H1 (cell line): ENCODE results near the gene MAP3K14. TPM values are rescaled to one million over a fixed set of nuclear protein-coding genes. Genes with fewer than 3 reads are reported as not detected.
A peak's percentile ranks its signal among the peaks of the same experiment; 100 is the strongest.

Source experiments
- CTCF ChIA-PET: fragments of 300-600 bp; sonication (Branson Sonifier 250); formaldehyde crosslinking; loops from one replicate; lab custom pipeline; 2021; ENCODE audit not compliant: partially characterized antibody; lab: Charles Lee
- POLR2A ChIA-PET: fragments of 300-600 bp; sonication (Branson Sonifier 250); formaldehyde crosslinking; loops from one replicate; lab custom pipeline; 2021; ENCODE audit warnings: inconsistent platforms; ENCODE audit not compliant: partially characterized antibody; lab: Charles Lee
- DNase-seq, 2 experiments: peaks; one replicate each; pipeline versions ENCODE4 v3.0.0 to v3.0.0-alpha.2; 2010 to 2022; ENCODE audit warnings: low spot score in 2 of 2, low read depth in 1 of 2, mixed read lengths in 1 of 2
- FAIRE-seq: peaks from 2 replicates; lab custom pipeline; 2011; peaks lifted over from hg19 to GRCh38; lab: Jason Lieb, UNC
- H2AFZ ChIP-seq: 2 replicates; pipeline ENCODE4 v1.8.1; 2012; ENCODE audit warnings: low read length, inconsistent platforms
- H2AK5ac ChIP-seq: 2 replicates; pipeline ENCODE4 v1.6.1; 2013; ENCODE audit warnings: low read depth, low read length
- H2BK120ac ChIP-seq: replicated peaks from 2 replicates; pipeline ENCODE3; 2013; ENCODE audit warnings: low read depth, low read length, inconsistent platforms
- H2BK12ac ChIP-seq: 2 replicates; pipeline ENCODE4 v1.6.1; 2013; ENCODE audit warnings: low read depth, low read length
- H2BK15ac ChIP-seq: 2 replicates; pipeline ENCODE4 v1.6.1; 2013; ENCODE audit warnings: low read length
- H2BK20ac ChIP-seq: 2 replicates; pipeline ENCODE4 v1.6.1; 2013; ENCODE audit warnings: low read length
- H2BK5ac ChIP-seq: 2 replicates; pipeline ENCODE4 v1.6.1; 2013; ENCODE audit warnings: low read depth, low read length
- H3K14ac ChIP-seq: 2 replicates; pipeline ENCODE4 v1.6.1; 2013; ENCODE audit warnings: inconsistent platforms; ENCODE audit not compliant: insufficient read length
- H3K18ac ChIP-seq: 2 replicates; pipeline ENCODE4 v1.6.1; 2013; ENCODE audit warnings: low read length; ENCODE audit errors: extremely low read depth
- H3K23ac ChIP-seq: 2 replicates; pipeline ENCODE4 v1.6.1; 2013; ENCODE audit warnings: inconsistent platforms; ENCODE audit not compliant: insufficient read length
- H3K23me2 ChIP-seq: 2 replicates; pipeline ENCODE4 v1.6.1; 2013; ENCODE audit warnings: low read depth, low read length
- H3K27ac ChIP-seq: 2 replicates; pipeline ENCODE4 v1.6.1; 2011; ENCODE audit warnings: low read depth, low read length, inconsistent platforms
- H3K27me3 ChIP-seq, 4 experiments: replicated peaks in 1 of 4; 1 replicate in 1 of 4; 2 replicates in 3 of 4; pipeline versions ENCODE4 v1.6.1 to v1.8.1; 2011 to 2013; ENCODE audit warnings: low read length in 3 of 4, mild to moderate bottlenecking in 3 of 4, inconsistent platforms in 2 of 4, mixed read lengths in 2 of 4, moderate library complexity in 1 of 4; ENCODE audit not compliant: control insufficient read depth in 3 of 4, insufficient read depth in 3 of 4; ENCODE audit errors: extremely low read depth in 1 of 4
- H3K36me3 ChIP-seq, 4 experiments: 2 replicates each; pipeline versions ENCODE4 v1.6.1 to v1.8.1; 2011 to 2013; ENCODE audit warnings: mild to moderate bottlenecking in 4 of 4, low read length in 3 of 4, moderate library complexity in 2 of 4, control low read depth in 1 of 4, inconsistent platforms in 1 of 4; ENCODE audit not compliant: insufficient read depth in 4 of 4, control insufficient read depth in 2 of 4
- H3K4ac ChIP-seq: replicated peaks from 2 replicates; pipeline ENCODE3; 2013; ENCODE audit warnings: low read length, low read depth, mixed read lengths, inconsistent platforms; ENCODE audit not compliant: insufficient read length
- H3K4me1 ChIP-seq, 4 experiments: replicated peaks in 1 of 4; 1 replicate in 1 of 4; 2 replicates in 3 of 4; pipeline versions ENCODE4 v1.6.1 to v1.8.1; 2011 to 2013; ENCODE audit warnings: low read length in 3 of 4, inconsistent platforms in 2 of 4, mixed read lengths in 1 of 4; ENCODE audit not compliant: insufficient read depth in 4 of 4, control insufficient read depth in 3 of 4
- H3K4me2 ChIP-seq, 2 experiments: 2 replicates each; pipeline versions ENCODE4 v1.6.1 to v1.8.1; 2011 to 2013; ENCODE audit warnings: low read depth in 2 of 2, low read length in 2 of 2, control low read depth in 1 of 2, inconsistent platforms in 1 of 2, mild to moderate bottlenecking in 1 of 2; ENCODE audit not compliant: insufficient read depth in 1 of 2
- H3K4me3 ChIP-seq, 4 experiments: fragments of 200-600, 300-600 bp in 1 of 4; sonication (generic), shearing (Covaris generic), sonication (Bioruptor Twin) in 1 of 4; 2 replicates each; pipeline versions ENCODE4 v1.5.1 to v1.8.1; 2011 to 2016; ENCODE audit warnings: low read length in 4 of 4, low read depth in 3 of 4, control low read depth in 2 of 4, inconsistent platforms in 2 of 4, mild to moderate bottlenecking in 2 of 4, mixed read lengths in 1 of 4, moderate library complexity in 1 of 4; ENCODE audit not compliant: insufficient read depth in 2 of 4; ENCODE audit errors: extremely low read depth in 1 of 4
- H3K56ac ChIP-seq: replicated peaks from 2 replicates; pipeline ENCODE3; 2013; ENCODE audit warnings: low read depth, mild to moderate bottlenecking, mixed read lengths, low read length, inconsistent platforms; ENCODE audit not compliant: insufficient read length
- H3K79me1 ChIP-seq: 2 replicates; pipeline ENCODE4 v1.6.1; 2013; ENCODE audit warnings: low read depth, low read length, control low read depth
- H3K79me2 ChIP-seq, 2 experiments: 2 replicates each; pipeline versions ENCODE4 v1.6.1 to v1.8.1; 2012 to 2013; ENCODE audit warnings: low read length in 2 of 2, mild to moderate bottlenecking in 2 of 2, inconsistent platforms in 1 of 2; ENCODE audit not compliant: insufficient read depth in 2 of 2, control insufficient read depth in 1 of 2
- H3K9ac ChIP-seq, 4 experiments: replicated peaks in 1 of 4; 1 replicate in 1 of 4; 2 replicates in 3 of 4; pipeline versions ENCODE4 v1.6.1 to v1.8.1; 2011 to 2013; ENCODE audit warnings: low read depth in 3 of 4, low read length in 3 of 4, control low read depth in 2 of 4, mild to moderate bottlenecking in 2 of 4, moderate library complexity in 2 of 4, inconsistent platforms in 1 of 4; ENCODE audit errors: extremely low read depth in 1 of 4
- H3K9me3 ChIP-seq, 2 experiments: 2 replicates each; pipeline versions ENCODE4 v1.6.1 to v1.8.1; 2012 to 2013; ENCODE audit warnings: mild to moderate bottlenecking in 2 of 2, moderate library complexity in 2 of 2, control low read depth in 1 of 2, inconsistent platforms in 1 of 2, low read depth in 1 of 2, low read length in 1 of 2, mixed read lengths in 1 of 2; ENCODE audit not compliant: insufficient read depth in 2 of 2
- H4K20me1 ChIP-seq, 2 experiments: replicated peaks in 1 of 2; 2 replicates each; pipeline versions ENCODE3 to v1.8.1; 2011 to 2013; ENCODE audit warnings: inconsistent platforms in 2 of 2, low read length in 2 of 2, mild to moderate bottlenecking in 1 of 2; ENCODE audit not compliant: insufficient read depth in 2 of 2, control insufficient read depth in 1 of 2
- H4K5ac ChIP-seq: 2 replicates; pipeline ENCODE4 v1.6.1; 2013; ENCODE audit warnings: low read length, low read depth, mixed read lengths, inconsistent platforms; ENCODE audit not compliant: insufficient read length
- H4K8ac ChIP-seq: 2 replicates; pipeline ENCODE4 v1.8.0; 2013; ENCODE audit warnings: mild to moderate bottlenecking, moderate library complexity, low read length, inconsistent platforms; ENCODE audit not compliant: insufficient read depth; ENCODE audit errors: extremely low read depth
- H4K91ac ChIP-seq: replicated peaks from 2 replicates; pipeline ENCODE3; 2013; ENCODE audit warnings: low read length, mixed read lengths, inconsistent platforms; ENCODE audit not compliant: insufficient read length
- BRCA1 ChIP-seq: IDR thresholded peaks from 2 replicates; pipeline ENCODE4 v1.6.1; 2012; ENCODE audit warnings: low read depth, low read length, improper control_type of control experiment
- CREB1 ChIP-seq: IDR thresholded peaks from 2 replicates; pipeline ENCODE4 v1.6.1; 2012; ENCODE audit warnings: inconsistent platforms
- CTCF ChIP-seq, 3 experiments: IDR thresholded peaks; 1 replicate in 2 of 3; 2 replicates in 1 of 3; pipeline versions ENCODE4 v1.5.1 to v1.6.1; 2011; ENCODE audit warnings: low read length in 3 of 3, mild to moderate bottlenecking in 3 of 3, inconsistent platforms in 2 of 3, low read depth in 1 of 3, moderate library complexity in 1 of 3; ENCODE audit not compliant: insufficient read depth in 1 of 3; ENCODE audit errors: control extremely low read depth in 1 of 3
- GABPA ChIP-seq: IDR thresholded peaks from 2 replicates; pipeline ENCODE4 v1.6.1; 2011; ENCODE audit warnings: mild to moderate bottlenecking, low read length, moderate library complexity, borderline replicate concordance; ENCODE audit not compliant: insufficient read depth
- JUND ChIP-seq: IDR thresholded peaks from 2 replicates; pipeline ENCODE4 v1.6.1; 2011; ENCODE audit warnings: mild to moderate bottlenecking, improper control_type of control experiment, low read length
- MAX ChIP-seq: IDR thresholded peaks from 2 replicates; pipeline ENCODE4 v1.6.1; 2012; ENCODE audit warnings: inconsistent platforms
- SRF ChIP-seq: IDR thresholded peaks from 2 replicates; pipeline ENCODE4 v1.6.1; 2011; ENCODE audit warnings: mild to moderate bottlenecking, low read depth, low read length, moderate library complexity
- TEAD4 ChIP-seq: IDR thresholded peaks from 2 replicates; pipeline ENCODE4 v1.6.1; 2012; ENCODE audit warnings: low read depth, low read length, inconsistent platforms, mixed read lengths
- YY1 ChIP-seq: IDR thresholded peaks from 2 replicates; pipeline ENCODE4 v1.6.1; 2011; ENCODE audit warnings: low read depth, mild to moderate bottlenecking, low read length
- WGBS, 2 experiments: shearing (Covaris generic) in 1 of 2; methylation state at CpG; one replicate each; pipeline versions ENCODE4 v1.1.6 to v1.1.7; 2013 to 2015; ENCODE audit warnings: low lambda C conversion rate in 2 of 2, mixed read lengths in 2 of 2, inconsistent platforms in 1 of 2, low coverage in 1 of 2, missing lambda C conversion rate in 1 of 2; ENCODE audit not compliant: insufficient replicate concordance in 2 of 2, insufficient coverage in 1 of 2, insufficient read length in 1 of 2; ENCODE audit errors: extremely low coverage in 1 of 2, missing lambda C conversion rate in 1 of 2; 5-methylcytosine and 5-hydroxymethylcytosine counted together
- polyA plus RNA-seq, 7 experiments: library from polyadenylated mRNA; depleted of rRNA in 3 of 7; stranded (reverse) in 5 of 7; unstranded in 2 of 7; fragments of >200 nt in 5 of 7; fragments of 200-250 nt in 2 of 7; gene quantifications; 1 replicate in 5 of 7; 2 replicates in 1 of 7; 4 replicates in 1 of 7; pipeline versions ENCODE4 v1.2.1 to v1.2.3, GENCODE V29; 2011 to 2013; ENCODE audit warnings: missing spikeins in 2 of 7, mixed read lengths in 2 of 7
- total RNA-seq: library from RNA; stranded (reverse); fragmentation: NEBNext Ultra II Directional; extraction: Animal tissue kit (Norgen Biotek cat#: 25700); gene quantifications from 2 replicates; pipeline ENCODE4 v1.2.1, GENCODE V29; 2021

Gene MAP3K14
- total and polyA plus RNA-seq, 2 of the 8 experiments (the other 6 are each of a cell fraction or from before 2014, with no cell fraction given) = 5.2 to 6.1 TPM

GRCh38 chr17:45234641-45235415 lies 82.0 kb downstream of the MAP3K14 start:
- no peak overlapping the region for H2BK12ac ChIP-seq
- no peak overlapping the region for H4K5ac ChIP-seq
- DNase-seq (peak in 1 of 2 experiments; percentile 73), FAIRE-seq (no peak)
- no peak overlapping the region for H3K4me3 ChIP-seq
- H3K4ac ChIP-seq = no peak overlapping the region
- peaks cover 3 to 17% (median 7%) of the 10 kb centered on the region in 4 experiments; a peak in 6 of 7 replicates for H3K4me1 ChIP-seq
- H3K36me3 ChIP-seq = no peaks in the 10 kb centered on the region
- H3K23me2 ChIP-seq = no peaks in the 10 kb centered on the region
- no peak overlapping the region for H2BK5ac ChIP-seq
- no peaks in the 10 kb centered on the region for H3K79me1 ChIP-seq
- no peaks in the 10 kb centered on the region for H3K79me2 ChIP-seq
- 15% methylated on average over 5 of the region's 6 CpGs; no CpG with 5 or more reads in 1 of the 2 experiments for WGBS, 2 experiments
- H3K18ac ChIP-seq = no peak overlapping the region
- no peak overlapping the region for H4K91ac ChIP-seq
- no peak overlapping the region; a peak in 1 of 4 replicates for H3K4me2 ChIP-seq
- no peak overlapping the region for H2AFZ ChIP-seq
- H2BK15ac ChIP-seq = no peak overlapping the region; the same call in 1 of the 2 replicates
- no peak overlapping the region for H2BK120ac ChIP-seq
- no peak overlapping the region for H2BK20ac ChIP-seq
- H4K8ac ChIP-seq = no peak overlapping the region
- no peak overlapping the region for H3K14ac ChIP-seq
- no peak overlapping the region for H3K56ac ChIP-seq
- no peak overlapping the region for H3K23ac ChIP-seq
- no peak overlapping the region for H3K9ac ChIP-seq
- POLR2A ChIA-PET = interaction anchor here (1.2 to 2.3 kb wide), 4 partner anchors 9 to 86 kb away, joined by 4 to 10 read pairs (median 6); partner anchors contain the start of gene HEXIM1
- CTCF ChIA-PET = interaction anchor here (0.6 to 22.1 kb wide), 25 partner anchors 13 to 398 kb away, joined by 3 to 362 read pairs (median 6); partner anchors contain the start of genes FMNL1, HEXIM1 and SPATA32
- no peaks in the 10 kb centered on the region for H3K9me3 ChIP-seq
- no peak overlapping the region for H3K27ac ChIP-seq
- H4K20me1 ChIP-seq = peaks cover 0 to 3% of the 10 kb centered on the region in 2 experiments
- H2AK5ac ChIP-seq = no peak overlapping the region
- peaks cover 0 to 18% (median 6%) of the 10 kb centered on the region in 4 experiments; a peak in 4 of 7 replicates for H3K27me3 ChIP-seq
- TF ChIP-seq JUND = peak; percentile 64; the same call in 1 of the 2 replicates
- TF ChIP-seq CREB1 = peak; percentile 64; the same call in 1 of the 2 replicates
- TF ChIP-seq BRCA1 = no peak
- 0 out of 2 replicates have a peak, but pooled peaks have one; percentile 47 for TF ChIP-seq YY1
- 0 out of 2 replicates have a peak, but pooled peaks have one; percentile 38 for TF ChIP-seq SRF
- TF ChIP-seq TEAD4 = peak; percentile 36; the same call in 1 of the 2 replicates
- peak; percentile 41; the same call in 1 of the 2 replicates for TF ChIP-seq MAX
- peak; percentile 82 to 96 (median 83) for TF ChIP-seq CTCF (IDR thresholded peaks at IDR 0.05; ENCODE audit: control extremely low read depth in 1 of 3, insufficient read depth in 1 of 3, low read depth in 1 of 3, low read length in 3 of 3)
- TF ChIP-seq GABPA = no peak
